ENCODE data around the gene ABCA6. TPM values are rescaled to one million over a fixed set of nuclear protein-coding genes. Genes with fewer than 3 reads are reported as not detected.
A peak's percentile ranks its signal among the peaks of the same experiment; 100 is the strongest.

Gene ABCA6
- total and polyA plus RNA-seq, 9 of the 15 experiments (the other 6 are each of a cell fraction or from before 2014, with no cell fraction given), result 0.06 to 0.73 (median 0.15) TPM

DNA sequence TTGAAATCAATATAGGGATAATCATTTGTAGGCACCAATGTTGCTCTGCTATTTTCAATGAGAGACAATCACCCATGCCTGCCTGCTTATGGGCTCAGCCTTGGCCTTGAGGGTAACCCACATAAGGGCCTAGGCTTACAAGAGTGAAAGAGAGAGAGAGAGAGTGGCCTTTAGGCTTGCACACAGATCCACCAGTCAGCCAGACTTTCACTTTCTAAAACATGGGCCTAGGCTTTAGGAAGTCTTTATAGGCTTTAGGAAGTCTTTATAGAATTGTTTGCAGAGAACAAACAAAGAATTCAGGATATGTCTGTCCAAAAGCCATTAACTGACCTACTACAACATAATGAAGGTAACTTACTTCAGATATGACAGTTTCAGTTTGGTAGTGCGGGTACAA lies 84.4 kb downstream of the ABCA6 start:
- no peak for TF ChIP-seq POLR2AphosphoS2 (IDR thresholded peaks at IDR 0.05; ENCODE audit: low read length)
- TF ChIP-seq HOXB6 (CRISPR knock-in tag; IDR thresholded peaks at IDR 0.05; ENCODE audit: borderline replicate concordance), result no peak
- TF ChIP-seq MAFK (IDR thresholded peaks at IDR 0.05; ENCODE audit: low read length), result no peak
- Histone ChIP-seq H3K9ac (ENCODE audit: insufficient read depth in 1 of 2, low read depth in 2 of 2, low read length in 2 of 2) (no peak overlapping the region), H3K4me2 (ENCODE audit: insufficient read depth, low read length) (no peak overlapping the region), H3K27me3 (ENCODE audit: control insufficient read depth in 2 of 2, insufficient read depth in 2 of 2, low read length in 2 of 2) (no peaks in the 10 kb centered on the region), H4K20me1 (replicated peaks; ENCODE audit: control insufficient read depth, insufficient read depth, low read length) (no peaks in the 10 kb centered on the region), H2AFZ (ENCODE audit: low read depth, low read length) (no peak overlapping the region; the same call in none of the 2 replicates), H3K9me1 (ENCODE audit: control insufficient read depth, insufficient read depth, low read length) (no peaks in the 10 kb centered on the region), H3K4me3 (no peak overlapping the region), H3K9me3 (replicated peaks; ENCODE audit: control insufficient read depth, insufficient read depth, low read depth, low read length) (no peaks in the 10 kb centered on the region), H3K36me3 (ENCODE audit: control insufficient read depth, insufficient read depth, low read length) (no peaks in the 10 kb centered on the region), H3K4me1 (replicated peaks in 1 of 2; ENCODE audit: control insufficient read depth in 2 of 2, insufficient read depth in 2 of 2, low read length in 2 of 2) (0 out of 5 replicates have a peak, but pooled peaks cover 0 to 3% of the 10 kb centered on the region in 2 experiments), H3K27ac (ENCODE audit: extremely low read depth, low read depth, low read length) (no peak overlapping the region), H3K79me2 (ENCODE audit: control insufficient read depth, insufficient read depth, low read length) (no peaks in the 10 kb centered on the region)
- intact Hi-C loops (cut with micrococcal nuclease) (no loop called here), in situ Hi-C loops (cut with MboI) (loop anchor here (5.0 kb wide), 1 partner anchor 280 kb away; no protein-coding TSS in a partner anchor)
- POLR2A ChIA-PET, result interaction anchor here (1.0 kb wide), 1 partner anchor 14 kb away, joined by 3 read pairs; no protein-coding TSS in a partner anchor
- no peak for DNase-seq (ENCODE audit: extremely low read depth in 1 of 4, low spot score in 3 of 4)
- no TSS peak for BruUV-seq (replicated peaks)
- 73% methylated on average over 1 of the region's 1 CpG for WGBS (ENCODE audit: insufficient coverage, low coverage, missing lambda C conversion rate)
- peak; percentile 35; the same call in 1 of the 3 replicates for ATAC-seq
- CTCF ChIA-PET (ENCODE audit: low intra/inter-chr PET ratio), result no interaction called here
- FAIRE-seq, result no peak

DNA sequence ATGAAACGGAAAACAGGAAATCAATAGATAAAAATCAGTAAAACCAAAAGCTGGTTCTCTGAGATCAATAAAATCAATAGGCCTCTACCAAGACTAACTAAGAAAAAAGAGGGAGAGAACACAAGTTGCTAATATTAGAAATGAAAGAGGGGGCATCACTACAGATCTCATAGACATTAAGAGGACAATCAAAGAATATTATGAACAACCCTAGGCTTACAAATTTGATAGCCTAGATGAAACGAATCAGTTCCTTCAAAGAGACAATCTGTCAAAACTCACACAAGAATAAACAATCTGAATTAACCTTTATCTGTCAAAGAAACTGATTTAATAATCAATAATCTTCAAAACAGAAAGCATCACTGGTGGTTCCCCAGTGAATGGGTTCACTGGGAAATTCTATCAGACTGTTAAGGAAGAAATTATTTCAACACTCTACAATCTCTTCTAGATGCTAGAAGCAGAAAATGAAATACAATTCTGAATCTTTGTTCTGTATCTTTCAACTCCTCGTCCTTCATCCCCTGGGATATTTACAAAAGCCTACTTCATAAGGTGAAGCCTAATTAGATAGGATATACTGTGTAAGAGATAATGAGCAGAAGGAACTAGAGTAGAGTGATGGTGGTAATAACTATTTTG lies 85.4 kb downstream of the ABCA6 start:
- Histone ChIP-seq H2AFZ (ENCODE audit: low read depth, low read length) (no peak overlapping the region), H3K4me3 (no peak overlapping the region), H3K4me2 (ENCODE audit: insufficient read depth, low read length) (no peak overlapping the region), H3K9me1 (ENCODE audit: control insufficient read depth, insufficient read depth, low read length) (no peaks in the 10 kb centered on the region), H3K79me2 (ENCODE audit: control insufficient read depth, insufficient read depth, low read length) (no peaks in the 10 kb centered on the region), H3K27me3 (ENCODE audit: control insufficient read depth in 2 of 2, insufficient read depth in 2 of 2, low read length in 2 of 2) (no peaks in the 10 kb centered on the region), H3K27ac (ENCODE audit: extremely low read depth, low read depth, low read length) (no peak overlapping the region), H3K9me3 (replicated peaks; ENCODE audit: control insufficient read depth, insufficient read depth, low read depth, low read length) (no peaks in the 10 kb centered on the region), H3K36me3 (ENCODE audit: control insufficient read depth, insufficient read depth, low read length) (no peaks in the 10 kb centered on the region), H3K4me1 (replicated peaks in 1 of 2; ENCODE audit: control insufficient read depth in 2 of 2, insufficient read depth in 2 of 2, low read length in 2 of 2) (0 out of 5 replicates have a peak, but pooled peaks cover 0 to 3% of the 10 kb centered on the region in 2 experiments), H4K20me1 (replicated peaks; ENCODE audit: control insufficient read depth, insufficient read depth, low read length) (no peaks in the 10 kb centered on the region), H3K9ac (ENCODE audit: insufficient read depth in 1 of 2, low read depth in 2 of 2, low read length in 2 of 2) (no peak overlapping the region)
- in situ Hi-C loops (cut with MboI), result loop anchor here (5.0 kb wide), 1 partner anchor 279 kb away; no protein-coding TSS in a partner anchor
- no TSS peak for BruUV-seq (replicated peaks)
- ATAC-seq (no peak), DNase-seq (ENCODE audit: extremely low read depth in 1 of 4, low spot score in 3 of 4) (no peak), FAIRE-seq (no peak)
- POLR2A ChIA-PET, result no interaction called here
- intact Hi-C loops (cut with micrococcal nuclease), result no loop called here
- CTCF ChIA-PET (ENCODE audit: low intra/inter-chr PET ratio), result no interaction called here
- WGBS (ENCODE audit: insufficient coverage, low coverage, missing lambda C conversion rate), result 70% methylated on average over 3 of the region's 3 CpGs
- TF ChIP-seq HBP1 (CRISPR knock-in tag; IDR thresholded peaks at IDR 0.05) (no peak), FOXJ2 (tag; IDR thresholded peaks at IDR 0.05) (no peak), POU5F1 (IDR thresholded peaks at IDR 0.05; ENCODE audit: borderline replicate concordance, low read depth, low read length, partially characterized antibody) (no peak), CAMTA2 (CRISPR knock-in tag; conservative IDR thresholded peaks at IDR 0.05) (no peak), NR2C1 (IDR thresholded peaks at IDR 0.05) (no peak), NR2C1 (tag; IDR thresholded peaks at IDR 0.05) (no peak), NCOR1 (IDR thresholded peaks at IDR 0.05) (no peak), BHLHE40 (IDR thresholded peaks at IDR 0.05; ENCODE audit: low read length) (no peak), MYBL2 (IDR thresholded peaks at IDR 0.05; ENCODE audit: low read depth) (no peak), MYBL2 (CRISPR knock-in tag; IDR thresholded peaks at IDR 0.05; ENCODE audit: borderline replicate concordance) (no peak)
- TF ChIP-seq, protein P1, sequence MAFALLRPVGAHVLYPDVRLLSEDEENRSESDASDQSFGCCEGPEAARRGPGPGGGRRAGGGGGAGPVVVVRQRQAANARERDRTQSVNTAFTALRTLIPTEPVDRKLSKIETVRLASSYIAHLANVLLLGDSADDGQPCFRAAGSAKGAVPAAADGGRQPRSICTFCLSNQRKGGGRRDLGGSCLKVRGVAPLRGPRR (CRISPR knock-in tag; IDR thresholded peaks at IDR 0.05), result no peak

Measured in K562 (cell line).